Activated CD4-positive, alpha-beta T cell treated with anti-CD3 and anti-CD28 coated beads, Interleukin-2, amount 10 ng/mL, durations not matched to agents 24 days and 14 days (primary cell): ENCODE results near the gene SEMA3F. TPM values are rescaled to one million over a fixed set of nuclear protein-coding genes. Genes with fewer than 3 reads are reported as not detected.
"Not testable (repeated sequence)": the region's sequence is repeated elsewhere in the genome, so short reads cannot be mapped to it uniquely, and the experiment has no call there.

Experiments
- DNase-seq: peaks from one replicate; pipeline ENCODE4 v3.0.0; 2022
- H3K27ac Mint-ChIP-seq: one replicate; pipeline ENCODE4 v1.8.0; 2022; ENCODE audit warnings: mild to moderate bottlenecking, mixed read lengths
- H3K27me3 Mint-ChIP-seq: one replicate; pipeline ENCODE4 v1.8.0; 2022; ENCODE audit warnings: mixed read lengths
- H3K36me3 Mint-ChIP-seq: one replicate; pipeline ENCODE4 v1.8.0; 2022; ENCODE audit warnings: low read depth, mild to moderate bottlenecking, mixed read lengths
- H3K4me1 Mint-ChIP-seq: one replicate; pipeline ENCODE4 v1.8.0; 2021; ENCODE audit warnings: mixed read lengths
- H3K4me3 Mint-ChIP-seq: one replicate; pipeline ENCODE4 v1.8.0; 2022; ENCODE audit warnings: mild to moderate bottlenecking, moderate library complexity, mixed read lengths
- H3K9me3 Mint-ChIP-seq: one replicate; pipeline ENCODE4 v1.8.0; 2021; ENCODE audit warnings: mixed read lengths
- intact Hi-C: fragments of 100-400 bp; cut with micrococcal nuclease; formaldehyde crosslinking; loops from one replicate; pipeline ENCODE4 v1.15.1; 2023
- total RNA-seq: library from RNA; stranded (reverse); gene quantifications from 2 replicates; pipeline ENCODE4 v1.2.3, GENCODE V29; 2022

Gene SEMA3F
- total RNA-seq, 1 donor from 2014 or later, result 0.14 TPM

DNA sequence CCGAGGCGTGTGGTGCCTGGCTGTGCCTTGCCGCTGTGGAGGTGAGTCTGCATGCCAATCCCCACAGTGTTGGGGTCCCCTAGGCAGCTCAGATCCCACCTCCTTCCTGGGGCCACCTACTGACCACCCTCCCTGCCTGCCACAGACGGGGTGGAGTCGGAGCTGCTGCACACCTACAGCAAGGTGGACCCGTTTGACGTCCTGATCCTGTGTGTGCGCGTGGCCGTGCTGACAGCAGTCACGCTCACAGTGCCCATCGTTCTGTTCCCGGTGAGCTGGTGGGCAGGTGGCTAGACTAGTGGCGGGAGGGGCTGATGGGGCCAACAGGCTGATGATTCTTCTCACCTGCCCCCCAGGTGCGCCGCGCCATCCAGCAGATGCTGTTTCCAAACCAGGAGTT is 63.3 kb downstream of the SEMA3F start:
- Mint-ChIP-seq H3K36me3 (no peaks in the 10 kb centered on the region), H3K4me3 (no peak overlapping the region), H3K4me1 (no peaks in the 10 kb centered on the region), H3K27me3 (peaks cover 3% of the 10 kb centered on the region), H3K27ac (no peak overlapping the region), H3K9me3 (no peaks in the 10 kb centered on the region)
- intact Hi-C loops, result no loop called here
- DNase-seq, result no peak

DNA sequence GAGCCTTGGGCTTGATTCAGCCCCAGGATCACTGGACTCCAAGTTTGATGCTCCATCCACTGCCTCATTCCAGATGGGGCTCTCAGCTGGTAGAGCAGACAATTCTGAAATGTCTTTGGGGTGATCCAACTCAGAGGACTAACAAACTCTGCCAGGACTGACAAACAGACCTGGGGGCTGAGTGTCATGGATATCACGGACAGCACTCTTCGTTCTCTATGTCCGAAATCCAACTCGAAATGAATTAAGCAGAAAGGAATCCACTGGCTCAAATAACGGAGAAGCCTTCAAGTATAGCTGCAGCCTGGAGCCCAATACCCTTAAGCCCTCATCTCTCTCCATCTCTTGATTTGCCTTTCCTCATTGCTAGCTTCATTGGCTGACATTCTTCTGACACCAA is 64.2 kb downstream of the SEMA3F start:
- Mint-ChIP-seq H3K36me3 (no peaks in the 10 kb centered on the region), H3K4me3 (no peak overlapping the region), H3K27ac (no peak overlapping the region)

DNA sequence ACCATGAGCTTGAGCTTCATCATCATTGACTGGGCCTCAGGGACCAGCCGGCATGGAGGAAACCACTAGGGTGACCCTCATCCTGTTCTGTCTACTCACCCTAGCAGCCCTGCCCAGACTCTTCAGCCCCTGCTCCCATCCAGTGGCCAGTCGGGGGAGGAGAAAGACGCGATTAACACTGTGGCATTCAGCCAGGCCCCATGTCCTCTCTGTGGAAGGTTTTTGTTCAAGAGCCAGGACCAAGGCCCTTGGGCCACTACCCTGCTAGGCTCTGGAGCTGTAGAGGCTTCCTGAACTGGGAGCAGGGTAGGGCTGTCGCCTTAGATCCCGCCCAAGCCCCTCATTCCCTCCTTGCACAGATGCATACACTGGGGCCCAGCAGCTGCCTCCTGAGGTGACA is 65.0 kb downstream of the SEMA3F start:
- Mint-ChIP-seq H3K36me3 (no peaks in the 10 kb centered on the region), H3K4me1 (no peaks in the 10 kb centered on the region), H3K27ac (no peak overlapping the region), H3K4me3 (no peak overlapping the region), H3K27me3 (peaks cover 11% of the 10 kb centered on the region), H3K9me3 (no peaks in the 10 kb centered on the region)
- DNase-seq, result no peak
- intact Hi-C loops, result no loop called here

More for the DNA sequence above, 64.2 kb downstream of the SEMA3F start:
- H3K4me1 Mint-ChIP-seq, result no peaks in the 10 kb centered on the region
- intact Hi-C loops, result no loop called here
- peaks cover 7% of the 10 kb centered on the region for H3K27me3 Mint-ChIP-seq
- no peak for DNase-seq
- H3K9me3 Mint-ChIP-seq, result no peaks in the 10 kb centered on the region

DNA sequence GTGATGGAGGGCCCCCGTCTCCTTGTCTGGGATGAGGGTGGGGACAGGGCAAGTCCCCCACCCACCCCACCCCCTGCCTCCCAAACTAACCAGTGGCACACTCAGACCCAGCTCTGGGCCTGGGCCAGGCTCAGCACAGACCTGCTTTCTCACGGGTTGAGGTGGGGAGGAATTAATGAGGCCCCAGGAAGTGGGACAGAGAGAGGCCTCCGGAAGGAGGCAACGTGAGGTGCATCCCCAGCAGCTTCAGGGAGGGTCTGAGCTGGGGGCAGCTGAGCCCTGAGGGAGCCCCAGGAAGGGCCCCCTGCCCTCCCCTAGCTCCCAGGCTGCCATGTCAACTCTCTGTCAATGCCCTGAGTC is 65.9 kb downstream of the SEMA3F start:
- no peaks in the 10 kb centered on the region for H3K9me3 Mint-ChIP-seq

DNA sequence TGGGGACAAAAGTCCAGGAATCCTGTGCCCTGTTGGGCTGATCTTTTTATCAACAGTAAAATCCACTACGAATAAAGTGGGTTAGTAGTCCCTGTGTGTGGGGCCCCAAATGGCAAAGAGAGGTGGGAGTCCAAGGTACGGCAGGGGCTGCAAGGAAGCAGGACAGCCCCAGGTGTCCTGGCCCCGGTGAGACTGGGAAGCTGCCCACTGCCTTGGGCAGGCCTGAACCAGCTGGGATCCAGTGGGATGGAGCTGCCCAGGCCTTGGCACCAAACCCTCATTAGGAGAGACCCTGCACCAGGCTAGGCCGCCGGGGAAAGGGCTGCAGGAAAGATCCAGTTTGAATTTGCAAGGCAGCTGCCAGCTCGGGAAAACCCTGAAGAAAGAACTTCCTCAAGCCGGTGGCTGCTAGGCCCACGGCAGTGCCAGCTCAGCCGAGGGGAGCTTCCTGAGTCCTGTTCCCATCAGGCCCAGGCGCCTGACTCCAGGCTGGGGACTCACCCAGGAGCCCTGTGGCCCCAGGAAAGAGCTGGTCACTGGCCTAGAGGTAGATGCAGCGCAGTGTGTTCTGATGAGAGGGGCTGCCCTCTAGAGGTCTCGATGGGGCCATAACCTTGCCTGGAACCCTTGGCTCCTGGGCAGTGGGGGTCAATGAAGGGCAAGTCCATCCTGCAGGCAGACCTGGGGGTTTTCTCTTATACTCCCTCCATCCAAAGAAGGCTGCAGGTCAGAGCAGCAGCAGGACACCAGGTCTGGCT is 66.5 kb downstream of the SEMA3F start:
- H3K4me3 Mint-ChIP-seq, result no peak overlapping the region
- H3K9me3 Mint-ChIP-seq, result no peaks in the 10 kb centered on the region
- intact Hi-C loops, result no loop called here
- H3K27ac Mint-ChIP-seq, result no peak overlapping the region
- peaks cover 15% of the 10 kb centered on the region for H3K27me3 Mint-ChIP-seq
- no peak for DNase-seq
- H3K4me1 Mint-ChIP-seq, result peaks cover 8% of the 10 kb centered on the region
- no peaks in the 10 kb centered on the region for H3K36me3 Mint-ChIP-seq

More for the DNA sequence above, 65.9 kb downstream of the SEMA3F start:
- Mint-ChIP-seq H3K4me3 (no peak overlapping the region), H3K27ac (no peak overlapping the region), H3K36me3 (no peaks in the 10 kb centered on the region), H3K27me3 (peaks cover 15% of the 10 kb centered on the region), H3K4me1 (peaks cover 6% of the 10 kb centered on the region)
- intact Hi-C loops, result no loop called here
- no peak for DNase-seq

DNA sequence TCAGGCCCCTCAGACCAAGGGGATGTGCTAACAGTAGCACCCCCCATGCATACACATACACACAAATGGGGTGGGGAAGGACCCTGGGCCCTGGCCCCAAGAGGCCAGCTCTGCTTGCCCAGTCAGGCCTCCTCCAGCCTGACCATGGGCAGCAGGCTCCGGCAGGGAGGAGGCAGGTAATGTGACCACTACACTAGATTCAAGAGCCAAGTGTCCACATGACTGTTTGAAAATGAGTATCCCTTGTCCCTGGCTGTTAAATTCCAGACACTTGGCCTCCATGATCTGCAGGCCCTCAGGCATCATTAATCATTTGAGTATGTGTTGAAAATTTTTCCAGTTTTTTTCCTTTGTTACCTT is 67.0 kb downstream of the SEMA3F start:
- H3K4me1 Mint-ChIP-seq, result peaks cover 13% of the 10 kb centered on the region
- H3K27ac Mint-ChIP-seq, result no peak overlapping the region
- intact Hi-C loops, result no loop called here
- peaks cover 15% of the 10 kb centered on the region for H3K27me3 Mint-ChIP-seq
- no peaks in the 10 kb centered on the region for H3K9me3 Mint-ChIP-seq
- no peak for DNase-seq
- H3K4me3 Mint-ChIP-seq, result no peak overlapping the region
- no peaks in the 10 kb centered on the region for H3K36me3 Mint-ChIP-seq

DNA sequence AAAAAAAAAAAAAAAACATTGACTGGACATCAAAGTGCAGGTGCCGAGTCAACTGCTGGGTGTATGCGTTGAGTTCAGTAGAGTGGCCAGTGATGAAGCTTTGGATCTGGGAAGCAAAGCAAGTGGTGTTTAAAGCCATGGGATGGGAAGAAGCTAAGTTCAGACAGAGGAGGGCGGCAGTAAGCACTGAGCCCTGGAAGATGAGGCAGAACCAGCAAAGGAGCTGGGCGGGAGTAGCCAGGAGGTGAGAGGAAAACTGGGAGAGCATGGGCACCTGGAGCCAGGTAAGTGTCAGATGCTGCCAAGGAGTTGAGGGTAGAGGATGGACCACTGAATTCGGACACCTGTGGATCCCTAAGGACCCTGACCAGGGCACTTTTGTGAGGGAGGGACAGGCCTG is 69.5 kb downstream of the SEMA3F start:
- Mint-ChIP-seq H3K9me3 (no peaks in the 10 kb centered on the region), H3K27ac (no peak overlapping the region), H3K4me3 (no peak overlapping the region), H3K36me3 (peaks cover 2% of the 10 kb centered on the region), H3K27me3 (peaks cover 15% of the 10 kb centered on the region), H3K4me1 (peaks cover 27% of the 10 kb centered on the region)
- DNase-seq, result no peak
- intact Hi-C loops, result no loop called here

DNA sequence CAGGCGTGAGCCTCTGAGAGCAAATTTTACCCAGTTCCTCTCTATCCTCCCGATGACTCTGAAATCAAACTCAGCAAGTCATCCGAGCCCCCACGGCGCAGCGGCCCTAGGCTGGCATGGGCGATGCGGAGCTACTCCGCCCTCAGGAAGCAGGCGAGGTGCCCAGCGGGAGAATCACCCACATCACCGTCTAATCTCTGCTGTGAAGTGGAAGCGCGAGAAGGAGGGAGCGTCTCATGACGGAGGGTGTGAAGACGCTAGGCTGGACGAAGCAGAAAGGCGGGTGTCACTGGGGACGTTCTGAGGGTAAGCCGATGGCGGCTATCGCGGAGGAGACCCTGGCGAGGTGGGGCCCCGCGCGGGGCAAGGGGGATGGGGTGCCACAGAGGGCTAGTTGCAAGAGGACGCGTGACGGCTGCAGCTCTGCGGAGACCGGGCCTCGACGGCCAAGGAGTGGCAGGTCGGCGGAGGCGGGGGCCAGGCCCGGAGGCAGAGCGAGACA is 71.8 kb downstream of the SEMA3F start:
- H3K4me3 Mint-ChIP-seq, result peak overlapping the region; percentile 99
- peaks cover 2% of the 10 kb centered on the region for H3K36me3 Mint-ChIP-seq
- H3K4me1 Mint-ChIP-seq, result peaks cover 30% of the 10 kb centered on the region
- H3K27me3 Mint-ChIP-seq, result peaks cover 15% of the 10 kb centered on the region
- peak; percentile 83 for DNase-seq
- peak overlapping the region; percentile 95 for H3K27ac Mint-ChIP-seq
- intact Hi-C loops, result loop anchor here (1.0 to 2.0 kb wide), 7 partner anchors 8 to 106 kb away; no protein-coding TSS in a partner anchor
- no peaks in the 10 kb centered on the region for H3K9me3 Mint-ChIP-seq

DNA sequence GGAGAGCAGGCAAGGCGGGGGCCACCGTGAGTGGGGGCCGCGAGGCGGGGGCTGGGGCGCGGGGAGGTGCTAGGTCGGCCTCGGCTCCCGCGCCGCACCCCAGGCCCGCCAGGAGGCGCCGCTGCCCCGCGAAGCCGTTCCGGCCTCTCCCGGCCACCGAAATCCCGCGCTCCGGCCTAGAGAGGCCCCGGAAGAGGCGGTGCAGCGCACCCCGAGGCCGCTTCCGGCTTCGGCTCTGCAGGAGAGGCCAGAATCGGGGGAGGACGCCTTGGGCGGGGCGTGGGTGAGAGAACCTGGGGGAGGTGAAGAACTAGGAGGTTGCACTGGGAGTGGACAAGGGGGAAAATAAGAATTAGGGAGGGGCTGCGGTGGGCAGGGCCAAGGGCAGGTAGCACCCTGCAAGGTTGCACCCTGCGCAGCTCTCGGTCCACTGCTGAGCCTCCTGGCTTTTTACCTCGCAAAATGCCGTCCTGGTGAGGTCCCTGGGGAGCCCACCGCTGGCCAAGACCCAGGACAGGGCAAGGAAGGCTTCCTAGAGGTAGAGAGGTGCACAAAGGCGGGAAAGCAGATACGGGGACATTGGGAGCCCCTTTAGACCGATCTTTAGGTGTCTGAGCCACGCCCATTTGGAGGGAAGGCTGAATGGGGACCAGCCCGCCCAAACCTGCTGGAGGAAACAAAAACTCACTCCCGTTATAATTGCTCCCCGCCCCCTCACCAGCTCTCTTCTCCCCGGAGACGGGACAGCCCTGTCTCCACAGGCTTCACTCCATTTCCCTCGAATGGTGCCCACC is 72.5 kb downstream of the SEMA3F start:
- peak; percentile 98 for DNase-seq
- no peaks in the 10 kb centered on the region for H3K9me3 Mint-ChIP-seq
- H3K27me3 Mint-ChIP-seq, result peaks cover 15% of the 10 kb centered on the region
- H3K36me3 Mint-ChIP-seq, result peaks cover 2% of the 10 kb centered on the region
- peaks cover 30% of the 10 kb centered on the region for H3K4me1 Mint-ChIP-seq
- H3K4me3 Mint-ChIP-seq, result peak overlapping the region; percentile 99
- intact Hi-C loops, result loop anchor here (1.0 to 2.0 kb wide), 5 partner anchors 8 to 93 kb away; no protein-coding TSS in a partner anchor
- H3K27ac Mint-ChIP-seq, result peak overlapping the region; percentile 98

DNA sequence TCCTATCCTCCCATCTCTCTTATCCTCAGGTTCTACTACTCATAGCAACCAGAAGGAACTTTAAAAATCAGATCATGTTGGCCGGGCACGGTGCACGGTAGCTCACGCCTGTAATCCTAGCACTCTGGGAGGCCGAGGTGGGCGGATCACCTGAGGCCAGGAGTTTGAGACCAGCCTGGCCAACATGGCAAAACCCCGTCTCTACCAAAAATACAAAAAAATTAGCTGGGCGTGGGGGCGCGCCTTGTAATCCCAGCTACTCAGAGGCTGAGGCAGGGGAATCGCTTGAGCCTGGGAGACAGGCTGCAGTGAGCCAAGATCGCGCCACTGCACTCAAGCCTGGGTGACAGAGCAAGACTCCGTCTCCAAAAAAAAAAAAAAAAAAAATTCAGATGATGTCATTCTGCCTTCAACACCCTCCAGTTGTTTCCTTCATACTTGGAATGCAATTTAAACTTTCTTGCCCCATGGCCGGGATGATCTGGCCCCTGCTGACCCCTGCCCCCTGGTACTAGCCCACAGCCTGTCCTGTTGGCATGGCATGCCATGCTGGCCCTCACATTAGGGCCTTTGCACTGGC is 73.2 kb downstream of the SEMA3F start:
- H3K36me3 Mint-ChIP-seq, DNase-seq, H3K9me3 Mint-ChIP-seq, intact Hi-C loops: not testable (repeated sequence)
- Mint-ChIP-seq H3K4me3 (peak overlapping the region; percentile 99), H3K4me1 (peaks cover 33% of the 10 kb centered on the region), H3K27me3 (peaks cover 13% of the 10 kb centered on the region), H3K27ac (peak overlapping the region; percentile 98)

DNA sequence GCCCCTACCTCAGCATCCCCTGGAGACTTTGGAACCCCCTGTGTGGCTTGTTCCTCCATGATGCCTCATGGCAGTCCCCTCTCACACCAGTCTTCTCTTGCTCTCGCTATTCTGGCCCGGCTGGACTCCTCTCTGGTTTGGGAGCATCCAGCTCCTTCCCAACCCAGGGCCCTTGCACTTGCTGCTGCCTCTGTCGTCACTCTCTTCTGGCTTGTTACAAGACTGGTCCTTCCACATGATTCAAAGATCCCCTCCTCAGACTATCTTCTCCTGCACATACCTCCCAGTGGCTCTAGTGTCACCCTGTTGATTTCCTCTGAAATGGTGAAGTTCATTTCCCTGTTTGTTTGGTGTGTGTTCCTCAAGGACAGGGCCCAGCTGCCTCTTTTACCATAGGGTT is 74.4 kb downstream of the SEMA3F start:
- DNase-seq, result no peak
- Mint-ChIP-seq H3K4me1 (peaks cover 33% of the 10 kb centered on the region), H3K9me3 (no peaks in the 10 kb centered on the region), H3K27me3 (peaks cover 8% of the 10 kb centered on the region), H3K36me3 (peaks cover 2% of the 10 kb centered on the region), H3K4me3 (peak overlapping the region; percentile 3), H3K27ac (peak overlapping the region; percentile 72)
- intact Hi-C loops, result no loop called here

DNA sequence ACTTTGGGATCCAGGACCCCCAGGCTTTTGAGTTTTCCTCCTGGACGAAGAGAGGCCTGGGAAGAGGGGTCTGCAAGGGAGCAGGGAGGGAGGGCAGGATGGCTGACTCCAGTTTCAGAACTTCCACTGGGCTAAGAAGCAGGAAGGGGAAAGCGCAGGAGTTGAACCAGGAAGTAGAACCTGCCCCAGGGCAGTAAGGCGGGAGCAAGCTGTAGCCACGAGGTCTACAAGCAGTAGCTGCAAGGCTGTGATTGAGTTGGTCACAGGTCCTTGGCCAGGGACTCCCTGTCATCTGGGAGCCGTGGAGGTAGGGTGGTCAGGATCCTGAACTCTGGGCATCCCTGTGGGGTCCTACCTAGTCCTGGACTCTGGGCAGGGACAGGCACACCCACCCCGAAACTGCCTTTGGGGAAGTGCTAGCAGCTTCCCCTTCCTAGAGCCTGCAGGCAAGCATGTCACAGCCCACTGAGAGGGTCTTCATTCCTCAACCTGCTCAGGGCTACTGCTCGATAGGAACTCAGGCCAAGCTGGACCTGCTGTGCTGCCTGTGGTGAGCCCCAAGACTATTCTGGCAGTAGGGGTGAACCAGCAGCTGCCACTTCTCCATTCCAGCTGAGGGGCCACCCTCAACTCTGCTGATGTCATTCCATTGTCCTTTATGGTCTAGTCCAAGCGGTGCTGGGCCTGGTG is 75.1 kb downstream of the SEMA3F start:
- intact Hi-C loops, result no loop called here
- H3K36me3 Mint-ChIP-seq, result peaks cover 2% of the 10 kb centered on the region
- no peak overlapping the region for H3K4me3 Mint-ChIP-seq
- H3K4me1 Mint-ChIP-seq, result peaks cover 33% of the 10 kb centered on the region
- no peaks in the 10 kb centered on the region for H3K9me3 Mint-ChIP-seq
- no peak for DNase-seq
- no peak overlapping the region for H3K27ac Mint-ChIP-seq
- peaks cover 2% of the 10 kb centered on the region for H3K27me3 Mint-ChIP-seq

DNA sequence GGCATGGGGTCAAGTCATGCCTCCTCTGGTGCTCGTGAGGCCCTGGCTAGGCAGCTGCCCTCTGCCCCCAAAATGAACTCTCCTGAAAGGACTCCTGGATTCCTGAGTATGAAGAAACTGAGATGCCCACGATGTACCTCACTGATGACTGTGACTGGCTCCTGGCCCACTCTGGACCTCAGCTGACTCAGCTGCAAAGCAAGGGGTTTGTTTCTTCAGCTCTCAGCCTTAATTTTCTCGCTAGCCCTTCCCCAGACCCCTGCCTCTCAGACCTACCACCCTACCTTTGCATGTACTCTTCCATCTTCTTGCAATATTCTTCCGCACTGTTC is 75.6 kb downstream of the SEMA3F start:
- Mint-ChIP-seq H3K4me3 (no peak overlapping the region), H3K27ac (no peak overlapping the region), H3K27me3 (no peaks in the 10 kb centered on the region), H3K9me3 (no peaks in the 10 kb centered on the region), H3K36me3 (peaks cover 2% of the 10 kb centered on the region), H3K4me1 (peaks cover 34% of the 10 kb centered on the region)
- DNase-seq, result no peak
- intact Hi-C loops, result no loop called here
